Nephron (organoid): ENCODE measurements around the gene YWHAQ.

Experiments
- H3K27ac Mint-ChIP-seq, 3 experiments: 2 replicates each; pipeline ENCODE4 v1.8.0; 2020; ENCODE audit warnings: mixed read lengths in 3 of 3, mild to moderate bottlenecking in 2 of 3, moderate library complexity in 1 of 3
- H3K27me3 Mint-ChIP-seq: 2 replicates; pipeline ENCODE4 v1.8.0; 2021; ENCODE audit warnings: low read depth, mild to moderate bottlenecking, moderate library complexity, mixed read lengths
- H3K36me3 Mint-ChIP-seq: 2 replicates; pipeline ENCODE4 v1.8.0; 2020; ENCODE audit warnings: low read depth, mixed read lengths
- H3K4me1 Mint-ChIP-seq: 2 replicates; pipeline ENCODE4 v1.8.0; 2020; ENCODE audit warnings: mixed read lengths
- H3K4me3 Mint-ChIP-seq, 3 experiments: 2 replicates each; pipeline ENCODE4 v1.8.0; 2020; ENCODE audit warnings: mild to moderate bottlenecking in 3 of 3, mixed read lengths in 3 of 3, moderate library complexity in 2 of 3
- H3K9me3 Mint-ChIP-seq: 2 replicates; pipeline ENCODE4 v1.8.0; 2020; ENCODE audit warnings: mixed read lengths
- TF ChIP-seq, protein P1 (sequence below), 3 experiments: fragments of 200-600 bp; sonication (generic); IDR thresholded peaks; one replicate each; pipeline ENCODE4 v1.5.0; 2021; ENCODE audit warnings: antibody characterized with exemption in 3 of 3; ENCODE audit not compliant: unreplicated experiment in 3 of 3

The YWHAQ gene

GRCh38 chr2:9630736-9631552 lies at the start of gene YWHAQ:
Gene YWHAQ, minus strand, starts transcription at chr2:9630997. Its CDS starts 545 bp downstream, at chr2:9630452.
- H3K4me3 Mint-ChIP-seq, result peak within 1 kb of the TSS; percentile 92 to 100 (median 99)
- TF ChIP-seq, protein P1, sequence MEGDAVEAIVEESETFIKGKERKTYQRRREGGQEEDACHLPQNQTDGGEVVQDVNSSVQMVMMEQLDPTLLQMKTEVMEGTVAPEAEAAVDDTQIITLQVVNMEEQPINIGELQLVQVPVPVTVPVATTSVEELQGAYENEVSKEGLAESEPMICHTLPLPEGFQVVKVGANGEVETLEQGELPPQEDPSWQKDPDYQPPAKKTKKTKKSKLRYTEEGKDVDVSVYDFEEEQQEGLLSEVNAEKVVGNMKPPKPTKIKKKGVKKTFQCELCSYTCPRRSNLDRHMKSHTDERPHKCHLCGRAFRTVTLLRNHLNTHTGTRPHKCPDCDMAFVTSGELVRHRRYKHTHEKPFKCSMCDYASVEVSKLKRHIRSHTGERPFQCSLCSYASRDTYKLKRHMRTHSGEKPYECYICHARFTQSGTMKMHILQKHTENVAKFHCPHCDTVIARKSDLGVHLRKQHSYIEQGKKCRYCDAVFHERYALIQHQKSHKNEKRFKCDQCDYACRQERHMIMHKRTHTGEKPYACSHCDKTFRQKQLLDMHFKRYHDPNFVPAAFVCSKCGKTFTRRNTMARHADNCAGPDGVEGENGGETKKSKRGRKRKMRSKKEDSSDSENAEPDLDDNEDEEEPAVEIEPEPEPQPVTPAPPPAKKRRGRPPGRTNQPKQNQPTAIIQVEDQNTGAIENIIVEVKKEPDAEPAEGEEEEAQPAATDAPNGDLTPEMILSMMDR (IDR thresholded peaks at IDR 0.05; ENCODE audit: unreplicated experiment in 3 of 3), result no peak
- no peaks in the 10 kb centered on the region for H3K9me3 Mint-ChIP-seq
- peaks cover 66% of the 10 kb centered on the region for H3K4me1 Mint-ChIP-seq
- peaks cover 35% of the 10 kb centered on the region for H3K36me3 Mint-ChIP-seq
- peak within 1 kb of the TSS; percentile 92 to 98 (median 97) for H3K27ac Mint-ChIP-seq
- no peaks in the 10 kb centered on the region for H3K27me3 Mint-ChIP-seq

GRCh38 chr2:9680082-9680481 lies 49.3 kb upstream of the YWHAQ start:
- no peak overlapping the region for H3K4me3 Mint-ChIP-seq
- TF ChIP-seq, protein P1 (IDR thresholded peaks at IDR 0.05; ENCODE audit: unreplicated experiment in 3 of 3), result no peak
- no peak overlapping the region for H3K27ac Mint-ChIP-seq
- H3K4me1 Mint-ChIP-seq, result peaks cover 6% of the 10 kb centered on the region
- no peaks in the 10 kb centered on the region for H3K9me3 Mint-ChIP-seq
- peaks cover 10% of the 10 kb centered on the region for H3K27me3 Mint-ChIP-seq
- no peaks in the 10 kb centered on the region for H3K36me3 Mint-ChIP-seq

- Mint-ChIP-seq H3K27me3 (peaks cover 14% of the 10 kb centered on the region), H3K36me3 (no peaks in the 10 kb centered on the region), H3K27ac (no peak overlapping the region), H3K9me3 (no peaks in the 10 kb centered on the region), H3K4me3 (no peak overlapping the region), H3K4me1 (peaks cover 11% of the 10 kb centered on the region)
- TF ChIP-seq, protein P1 (IDR thresholded peaks at IDR 0.05; ENCODE audit: unreplicated experiment in 3 of 3), result no peak
Observed at GRCh38 chr2:9679218-9679617, 48.4 kb upstream of the YWHAQ start.

- H3K4me1 Mint-ChIP-seq, result peaks cover 11% of the 10 kb centered on the region
- H3K36me3 Mint-ChIP-seq, result no peaks in the 10 kb centered on the region
- H3K27ac Mint-ChIP-seq, result no peak overlapping the region
- H3K27me3 Mint-ChIP-seq, result peaks cover 14% of the 10 kb centered on the region
- no peak overlapping the region for H3K4me3 Mint-ChIP-seq
- TF ChIP-seq, protein P1 (IDR thresholded peaks at IDR 0.05; ENCODE audit: unreplicated experiment in 3 of 3), result no peak
- no peaks in the 10 kb centered on the region for H3K9me3 Mint-ChIP-seq
Observed at GRCh38 chr2:9678544-9678943, 47.7 kb upstream of the YWHAQ start.

DNA sequence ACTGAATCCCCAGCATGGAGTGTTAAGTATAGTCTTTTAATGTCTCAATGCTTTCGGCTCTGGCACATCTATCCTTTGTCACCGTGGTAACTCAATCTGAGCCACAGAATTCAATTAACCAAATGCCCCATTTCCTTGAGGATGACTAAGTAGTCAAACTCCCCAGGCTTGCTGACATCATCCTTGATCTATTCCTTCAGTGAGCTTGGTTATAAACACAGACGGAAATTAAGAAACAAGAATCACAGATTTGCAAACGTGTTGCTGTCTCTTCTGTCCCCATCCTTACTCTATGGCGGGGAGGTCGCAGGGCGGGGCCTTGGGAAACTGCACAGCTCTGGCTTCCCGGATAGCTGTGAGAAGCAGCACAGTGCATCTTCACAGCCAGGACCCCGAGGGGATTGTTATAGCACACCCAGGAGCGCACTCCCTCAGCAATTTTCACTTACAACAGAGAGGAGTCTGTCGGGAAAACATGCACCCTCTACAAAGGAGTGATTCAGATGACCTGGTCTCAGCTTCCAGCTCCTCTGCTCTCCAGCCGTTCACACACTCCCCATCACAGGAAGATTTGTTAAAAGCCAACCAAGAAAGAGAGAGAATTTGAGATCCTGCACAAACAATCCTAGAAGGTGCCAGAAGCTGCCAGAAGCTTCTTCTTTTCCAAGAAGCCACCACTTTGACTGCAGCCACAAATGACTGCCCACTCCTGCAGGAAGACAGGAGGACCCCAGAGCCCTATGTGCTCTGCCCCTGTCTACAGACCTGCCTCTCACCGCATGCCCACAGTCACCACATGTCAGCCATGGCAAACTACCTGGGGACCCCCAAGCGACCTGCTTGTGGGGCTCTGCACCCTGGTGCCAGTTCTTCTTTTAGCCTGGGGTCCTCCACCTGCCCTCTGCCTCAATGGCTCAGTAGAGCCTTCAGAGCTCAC lies 44.9 kb upstream of the YWHAQ start:
- H3K27ac Mint-ChIP-seq, result no peak overlapping the region
- no peaks in the 10 kb centered on the region for H3K36me3 Mint-ChIP-seq
- H3K9me3 Mint-ChIP-seq, result no peaks in the 10 kb centered on the region
- TF ChIP-seq, protein P1 (IDR thresholded peaks at IDR 0.05; ENCODE audit: unreplicated experiment in 3 of 3), result no peak
- peaks cover 18% of the 10 kb centered on the region for H3K27me3 Mint-ChIP-seq
- H3K4me3 Mint-ChIP-seq, result no peak overlapping the region
- peaks cover 11% of the 10 kb centered on the region for H3K4me1 Mint-ChIP-seq
